Measurements from ENCODE around the gene KRT8.

Gene KRT8

DNA sequence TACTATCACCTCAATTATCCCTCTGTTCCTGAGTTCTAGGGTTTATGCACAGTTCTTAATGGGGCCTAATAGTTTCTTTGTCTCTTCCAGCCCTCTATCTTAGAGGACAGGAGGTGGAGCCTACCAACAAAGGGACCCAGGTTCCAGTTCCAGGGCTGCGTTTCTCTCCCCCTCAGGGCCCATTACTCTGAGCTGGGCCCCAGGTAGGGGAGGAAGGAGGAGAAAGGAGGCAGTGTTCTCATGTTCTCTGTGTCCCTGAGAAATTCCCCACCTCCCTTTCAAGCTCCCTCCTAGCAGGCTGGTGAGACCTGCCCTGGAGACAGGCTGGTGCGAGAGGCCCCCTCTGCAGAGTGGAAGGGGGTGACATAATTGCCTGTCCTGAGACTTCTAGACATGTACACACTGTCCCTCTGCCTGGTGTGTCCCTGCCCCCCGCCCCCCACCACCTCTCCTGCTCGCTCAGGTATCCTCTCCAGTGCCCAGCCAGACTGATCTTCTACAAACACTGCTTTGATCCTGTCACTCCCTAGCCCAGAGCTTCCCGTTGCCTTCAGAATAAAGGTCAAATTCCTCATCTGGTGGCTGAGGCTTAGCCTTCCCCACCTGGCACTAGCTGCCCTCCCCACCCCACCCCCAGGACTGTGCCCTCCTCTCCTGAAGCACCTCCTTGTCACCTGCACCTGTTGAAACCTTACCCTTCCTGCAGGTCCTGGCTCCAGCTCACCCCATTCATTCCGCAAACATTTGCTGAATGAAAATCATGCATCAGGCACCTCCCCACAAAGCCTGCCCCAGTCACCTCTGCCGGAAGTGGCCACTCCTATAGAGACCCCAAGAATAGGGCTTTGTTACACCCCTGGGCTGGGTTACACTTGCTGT, 21.1 kb upstream of the KRT8 start:
- peak; percentile 70 for DNase-seq

DNA sequence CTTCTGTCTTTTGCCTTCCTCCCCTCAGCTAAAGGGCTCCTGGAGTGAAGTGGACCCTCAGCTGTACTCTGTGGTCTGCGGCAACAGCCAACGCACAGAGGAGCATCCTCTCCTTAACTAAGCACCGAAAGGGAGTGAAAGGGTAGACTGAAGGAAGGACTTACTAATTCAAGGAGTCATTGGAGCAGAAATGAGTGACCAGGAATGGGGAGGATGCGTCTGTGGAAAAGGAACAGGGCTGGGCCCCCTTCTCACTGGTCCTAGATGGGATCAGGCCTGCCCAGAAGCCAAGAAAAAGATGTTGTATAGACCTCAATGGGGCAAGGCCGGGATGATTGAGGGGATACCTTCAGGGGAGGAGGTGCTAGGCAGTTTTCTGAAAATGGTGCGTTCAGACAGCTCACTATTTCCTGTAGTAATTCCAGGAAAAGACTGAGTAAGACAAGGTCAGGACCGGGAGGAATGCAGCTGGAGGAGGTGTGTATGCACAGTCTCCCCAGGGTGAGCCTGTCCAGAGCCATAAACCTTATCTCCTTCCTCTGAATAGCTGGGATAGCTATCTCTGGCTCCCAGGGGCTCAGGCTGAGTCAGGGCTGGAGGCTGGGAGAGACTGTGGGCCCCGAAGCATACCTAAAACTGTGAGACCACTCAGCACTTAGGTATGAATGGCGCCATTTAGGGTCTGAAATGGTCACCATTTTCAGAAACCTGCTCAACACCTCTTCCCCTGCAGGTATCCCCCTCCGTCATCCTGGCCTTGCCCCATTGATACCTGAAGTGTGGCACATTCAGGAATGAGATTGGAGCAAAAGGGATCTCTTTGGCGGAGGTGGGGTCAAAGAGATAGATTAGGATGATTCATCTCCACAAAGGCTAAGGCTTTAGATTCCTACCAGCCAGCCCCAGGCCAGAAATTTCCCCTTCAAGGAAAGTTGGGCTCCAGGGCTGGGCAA, 20.2 kb upstream of the KRT8 start:
- no peak for DNase-seq

DNA sequence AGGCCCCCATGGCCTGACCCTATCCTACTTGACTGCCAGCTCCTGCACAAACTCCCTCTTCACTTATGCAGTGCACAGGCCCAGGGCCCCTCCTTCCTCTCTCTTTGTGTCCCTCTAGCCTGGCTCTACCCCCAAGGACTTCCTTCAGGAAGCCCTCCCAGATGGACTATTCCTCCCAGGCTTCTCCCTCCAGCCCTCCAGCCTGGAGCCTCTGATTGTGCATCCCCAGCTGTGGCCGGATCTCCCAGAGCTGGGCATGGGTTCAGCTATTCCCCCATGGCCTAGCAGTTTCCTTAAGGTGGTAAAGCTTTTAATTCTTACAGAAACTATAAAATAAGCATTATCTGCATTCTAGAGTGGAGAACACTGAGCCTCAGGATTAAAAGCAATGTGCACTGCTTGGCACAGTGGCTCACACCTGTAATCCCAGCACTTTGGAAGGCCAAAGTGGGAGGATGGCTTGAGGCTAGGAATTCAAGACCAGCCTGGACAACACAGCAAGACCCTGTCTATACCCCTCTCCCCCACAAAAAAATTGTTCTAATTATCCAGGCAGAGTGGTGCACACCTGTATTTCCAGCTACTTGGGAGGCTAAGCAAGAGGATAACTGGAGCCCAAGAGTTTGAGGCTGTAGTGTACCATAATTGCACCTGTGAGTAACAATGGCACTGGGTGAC, 16.8 kb upstream of the KRT8 start:
- DNase-seq, result no peak

DNA sequence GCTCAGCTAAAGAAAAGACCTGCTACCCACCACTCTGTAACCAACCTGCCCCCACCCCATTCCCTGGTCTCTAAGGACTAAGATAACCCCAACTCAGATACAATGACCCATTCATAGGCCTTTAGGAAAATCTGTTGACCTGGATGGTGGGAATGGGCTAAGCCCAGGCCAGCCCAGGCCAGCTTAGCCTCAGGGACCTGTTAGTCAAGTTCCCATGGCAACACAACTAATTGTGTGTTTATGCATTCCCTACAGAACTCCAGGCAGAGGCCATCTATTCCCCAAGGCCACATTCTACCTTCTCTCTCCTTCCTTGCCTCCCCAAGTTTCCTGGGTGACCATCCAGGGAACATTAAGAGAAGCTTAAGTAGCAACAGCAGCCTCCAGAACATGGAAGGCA, 16.1 kb upstream of the KRT8 start:
- DNase-seq, result no peak

DNA sequence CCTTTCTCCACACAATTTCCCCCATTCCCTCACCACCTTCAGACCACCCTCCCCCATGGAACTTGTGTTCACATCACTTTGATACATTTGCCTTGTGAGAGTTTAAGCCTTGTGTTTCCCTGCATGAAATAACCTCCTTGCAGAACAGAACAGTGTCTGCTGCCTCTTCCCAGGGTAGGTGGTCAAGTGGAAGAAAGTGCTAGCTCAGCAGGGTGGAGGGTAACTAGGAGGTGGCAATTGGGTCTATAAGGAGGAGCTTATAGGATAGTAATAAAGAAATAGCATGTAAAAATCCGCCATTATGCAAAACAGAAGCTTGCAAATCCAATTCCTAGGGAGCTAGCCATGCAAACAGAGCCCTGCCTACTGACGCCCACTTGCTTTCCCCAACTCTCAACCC, 13.9 kb upstream of the KRT8 start:
- DNase-seq, result peak; percentile 27

DNA sequence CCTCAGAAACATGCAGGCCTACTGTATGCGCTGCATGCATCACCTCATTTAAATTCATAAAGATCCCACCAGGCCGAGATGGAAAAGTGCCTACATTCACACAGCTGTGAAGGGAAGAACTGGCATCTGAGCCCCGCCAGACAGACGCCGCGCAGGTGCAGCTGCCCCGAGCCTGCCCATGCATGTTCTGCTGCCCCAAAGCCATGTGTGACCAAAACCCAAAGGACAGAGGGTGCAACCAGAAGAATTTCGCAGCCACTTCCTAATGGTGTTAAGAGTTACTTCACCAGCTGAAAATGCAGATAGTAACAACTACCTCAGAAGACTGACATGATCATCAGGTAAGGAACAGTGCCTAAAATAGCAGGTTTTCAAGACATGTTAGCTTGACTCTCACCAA, 13.5 kb upstream of the KRT8 start:
- peak; percentile 70 for DNase-seq

DNA sequence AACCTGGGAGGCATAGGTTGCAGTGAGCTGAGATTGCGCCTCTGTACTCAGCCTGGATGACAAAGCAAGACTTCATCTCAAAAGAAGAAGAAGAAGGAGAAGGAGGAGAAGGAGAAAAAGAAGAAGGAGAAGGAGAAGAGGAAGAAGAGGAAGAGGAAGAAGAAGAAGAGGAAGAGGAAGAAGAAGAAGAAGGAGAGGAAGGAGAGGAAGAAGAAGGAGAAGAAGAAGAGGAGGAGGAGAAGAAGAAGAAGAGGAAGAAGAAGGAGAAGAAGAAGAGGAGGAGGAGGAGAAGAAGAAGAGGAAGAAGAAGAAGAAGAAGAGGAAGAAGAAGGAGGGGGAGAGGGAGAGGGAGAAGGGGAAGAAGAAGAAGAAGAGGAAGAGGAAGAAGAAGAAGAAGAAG, 12.9 kb upstream of the KRT8 start:
- DNase-seq, result no peak

DNA sequence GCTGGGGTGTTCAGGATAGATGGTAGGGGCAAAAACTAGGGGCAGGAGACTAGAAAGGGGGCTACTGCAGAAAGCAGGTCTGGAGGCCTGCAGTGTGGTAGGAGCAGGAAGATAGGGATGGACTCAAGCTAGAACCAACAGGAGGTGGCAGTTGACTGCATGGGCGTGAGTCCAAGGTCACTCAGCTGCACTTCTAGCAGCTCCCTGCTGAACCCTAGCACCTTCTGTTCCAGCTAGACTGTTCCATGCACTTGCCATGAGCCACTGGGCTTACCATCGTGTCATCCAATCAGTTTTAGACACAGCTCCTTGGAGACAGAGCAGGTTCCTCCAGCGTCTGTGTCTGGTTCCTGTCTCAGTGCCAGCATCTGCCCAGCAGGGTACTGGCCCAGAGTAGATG, 11.3 kb upstream of the KRT8 start:
- no peak for DNase-seq

DNA sequence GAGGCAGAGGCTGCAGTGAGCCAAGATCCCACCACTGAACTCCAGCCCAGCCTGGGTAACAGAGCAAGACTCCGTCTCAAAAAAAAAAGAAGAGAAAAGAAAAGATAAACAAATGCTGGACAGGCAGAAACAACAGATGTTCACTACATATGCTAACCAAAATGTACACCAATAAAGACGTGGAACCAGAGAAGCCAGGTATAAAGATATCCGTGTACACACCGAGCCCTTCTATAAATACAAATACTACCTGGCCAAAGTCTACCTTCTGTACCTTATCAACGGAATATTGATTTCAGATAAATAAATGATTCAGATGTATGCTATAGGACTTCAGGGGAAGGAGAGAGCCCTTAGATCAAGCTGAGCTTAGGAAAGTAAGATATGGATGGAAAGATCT, 10.8 kb upstream of the KRT8 start:
- DNase-seq, result no peak

DNA sequence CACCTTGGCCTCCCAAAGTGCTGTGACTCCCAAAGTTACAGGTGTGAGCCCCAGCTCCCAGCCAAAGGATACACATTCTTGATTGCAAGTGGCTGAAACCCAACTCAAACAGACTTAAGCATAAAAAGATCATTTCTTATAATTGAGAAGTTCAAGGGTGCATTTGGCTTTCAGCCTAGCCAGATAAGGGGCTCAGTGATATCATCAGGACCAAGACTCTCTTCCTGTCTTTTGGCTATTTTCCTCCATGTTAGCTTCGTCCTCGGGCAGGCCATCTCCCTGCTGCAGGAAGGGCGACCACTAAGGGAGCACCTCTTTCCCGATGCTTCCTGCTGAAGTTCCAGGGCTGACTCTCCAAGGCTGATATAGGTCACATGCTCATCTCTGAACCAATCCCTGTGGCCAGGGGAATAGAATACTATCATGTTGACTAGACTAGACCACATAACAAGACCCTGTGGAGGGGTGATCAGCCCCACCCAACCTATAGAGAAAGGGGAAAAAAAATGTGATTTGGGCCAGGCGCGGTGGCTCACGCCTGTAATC, 9.8 kb upstream of the KRT8 start:
- no peak for DNase-seq

DNA sequence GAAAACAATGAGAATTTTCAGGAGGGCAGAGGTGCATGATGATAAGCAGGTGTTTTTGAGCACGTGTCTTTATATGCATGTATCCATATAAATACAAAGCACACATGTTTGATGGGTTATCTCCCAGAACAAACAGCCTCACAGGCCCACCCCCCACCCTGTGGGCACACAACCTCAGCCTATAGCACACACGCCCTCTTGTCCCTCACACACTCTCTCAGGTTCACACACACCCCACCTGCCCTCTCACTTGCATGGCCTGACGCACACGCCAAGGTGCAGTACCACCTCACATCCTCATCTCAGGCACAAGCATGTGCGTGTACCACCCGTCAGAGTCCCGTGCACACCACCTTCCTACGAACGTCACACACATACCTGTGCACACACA, 8.6 kb upstream of the KRT8 start:
- peak; percentile 57 for DNase-seq

DNA sequence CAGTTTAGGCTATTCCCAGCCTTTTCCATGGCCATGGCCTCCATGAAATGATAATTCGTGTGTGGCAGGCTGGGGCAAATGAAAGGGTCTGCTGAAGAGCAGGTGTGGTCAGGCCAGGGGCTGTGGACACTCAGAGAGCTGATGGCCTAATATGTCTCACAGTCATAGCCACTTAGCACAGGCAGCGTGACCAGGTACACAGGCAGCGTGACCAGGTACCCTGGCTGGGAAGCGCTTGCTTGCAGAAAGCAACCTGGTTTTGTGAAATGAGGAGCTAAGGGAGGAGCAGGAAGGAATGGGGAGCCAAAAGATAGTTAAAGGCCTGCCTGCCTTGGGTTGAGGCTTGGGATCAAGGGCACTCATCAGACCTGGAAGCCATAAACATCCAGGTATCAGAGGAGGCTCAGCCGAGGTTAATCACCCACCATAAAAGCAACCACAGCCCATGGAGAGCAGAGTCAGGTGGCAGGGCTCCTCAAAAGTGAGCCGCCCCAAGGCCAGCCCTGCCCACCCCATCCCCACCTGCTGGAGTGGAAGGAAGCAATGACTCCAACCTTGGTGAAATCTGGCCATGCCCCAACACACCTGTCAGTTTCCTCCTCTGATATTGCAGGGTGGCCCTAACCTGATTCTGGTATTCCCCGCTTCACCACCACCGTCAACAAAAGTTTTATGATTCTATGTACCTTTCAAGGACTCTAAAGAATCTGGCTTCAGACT, 8.0 kb upstream of the KRT8 start:
- peak; percentile 91 for DNase-seq

DNA sequence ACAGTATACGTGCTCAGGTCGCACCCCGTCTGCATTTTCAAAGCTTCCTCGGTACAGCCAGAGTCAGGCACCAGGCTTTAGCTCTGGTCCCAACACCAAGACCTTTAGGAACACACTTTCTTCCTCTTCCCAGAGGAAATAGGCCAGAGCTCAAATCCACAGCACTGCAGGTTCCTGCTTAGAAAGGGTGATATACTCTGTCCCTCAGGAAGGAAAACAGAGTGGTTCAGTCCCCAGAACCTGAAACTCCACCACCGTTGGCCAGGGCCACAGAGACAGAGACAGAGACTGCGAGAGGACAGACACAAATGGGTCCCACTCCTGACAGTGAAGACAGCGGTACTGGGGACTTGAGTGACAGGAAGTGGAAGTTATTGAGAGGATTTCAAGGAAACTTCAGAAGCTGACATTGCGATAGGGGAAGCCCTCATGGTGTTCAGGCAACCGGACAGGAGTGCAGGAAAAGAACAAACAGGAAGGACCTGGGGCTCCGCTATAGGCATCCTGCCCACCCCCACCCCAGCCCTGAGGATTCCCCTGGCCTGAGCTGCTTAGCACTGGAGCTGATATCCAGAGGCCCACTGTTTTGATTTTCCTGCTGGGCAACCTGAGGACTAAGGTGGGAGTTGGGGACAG, 5.5 kb upstream of the KRT8 start:
- no peak for DNase-seq

DNA sequence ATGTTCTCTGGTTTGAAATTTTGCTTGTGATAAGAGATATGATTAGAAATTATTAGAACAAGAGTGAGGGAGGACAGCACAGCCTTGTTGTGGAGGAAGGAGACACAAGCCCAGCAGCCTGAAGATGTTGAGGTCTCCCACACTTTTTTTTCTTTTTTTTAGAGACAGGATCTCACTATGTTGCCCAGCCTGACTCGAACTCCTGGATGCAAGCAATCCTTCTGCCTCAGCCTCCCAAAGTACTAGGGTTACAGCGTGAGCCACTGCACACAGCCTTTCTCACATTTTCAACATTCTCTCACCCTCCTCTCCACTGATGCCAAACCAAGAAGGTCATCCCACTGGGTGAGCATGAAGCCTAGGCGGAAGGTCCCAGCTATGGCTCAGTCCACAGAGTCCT, 4.9 kb upstream of the KRT8 start:
- DNase-seq, result no peak

DNA sequence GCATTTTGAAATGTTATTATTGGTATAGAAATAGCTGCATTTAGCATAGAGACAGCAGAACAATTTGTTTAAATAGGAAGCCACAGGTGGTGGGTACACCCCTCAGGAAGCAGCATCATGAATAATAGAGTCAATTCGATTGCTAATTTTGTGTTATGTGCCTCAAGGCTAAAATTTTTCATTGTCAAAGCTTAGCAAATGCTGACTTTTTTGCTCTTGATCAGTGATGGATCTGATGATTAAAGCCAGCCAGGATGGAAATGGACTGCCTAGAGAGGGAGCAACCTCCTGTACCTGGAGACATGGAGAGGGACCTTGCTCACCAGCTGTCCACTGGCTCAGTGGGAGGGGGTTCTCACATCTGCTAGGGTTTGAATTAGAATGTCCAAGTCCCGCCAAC, 4.5 kb upstream of the KRT8 start:
- no peak for DNase-seq

DNA sequence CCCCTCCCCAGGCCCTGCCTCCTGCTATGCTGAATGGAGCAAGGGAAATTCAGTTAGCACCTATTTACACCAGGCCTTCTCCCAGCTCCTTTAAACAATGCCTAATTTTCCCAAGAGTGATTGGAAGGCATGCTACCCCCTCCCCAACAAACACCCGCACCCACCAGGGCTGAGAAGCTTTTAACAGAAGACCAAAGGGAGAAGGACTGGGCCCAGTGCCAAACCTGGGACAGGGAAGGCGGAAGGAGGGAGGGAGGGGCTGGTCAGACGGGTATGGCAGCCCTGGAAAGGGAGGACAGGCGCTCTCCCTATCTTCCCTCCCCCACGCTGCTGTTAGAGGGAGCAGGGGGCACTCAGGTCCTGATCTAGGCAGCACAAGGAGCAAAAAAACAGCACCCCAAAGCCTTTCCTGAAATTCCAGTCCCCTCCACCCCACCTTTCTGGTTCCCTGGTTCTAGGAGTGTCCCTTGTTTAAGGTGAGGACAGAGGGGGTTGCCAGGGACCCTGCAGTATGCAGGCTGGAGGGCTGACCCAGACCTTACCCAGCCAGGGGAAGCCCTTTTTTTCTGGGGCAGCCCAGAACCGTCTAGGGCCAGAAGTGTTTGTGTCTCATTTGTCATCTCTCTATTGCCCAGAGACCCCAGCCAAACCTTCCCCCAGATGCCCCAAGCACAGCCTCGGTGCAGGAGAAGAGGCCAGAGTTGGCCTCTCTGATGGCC, 2.4 kb upstream of the KRT8 start:
- no peak for DNase-seq

DNA sequence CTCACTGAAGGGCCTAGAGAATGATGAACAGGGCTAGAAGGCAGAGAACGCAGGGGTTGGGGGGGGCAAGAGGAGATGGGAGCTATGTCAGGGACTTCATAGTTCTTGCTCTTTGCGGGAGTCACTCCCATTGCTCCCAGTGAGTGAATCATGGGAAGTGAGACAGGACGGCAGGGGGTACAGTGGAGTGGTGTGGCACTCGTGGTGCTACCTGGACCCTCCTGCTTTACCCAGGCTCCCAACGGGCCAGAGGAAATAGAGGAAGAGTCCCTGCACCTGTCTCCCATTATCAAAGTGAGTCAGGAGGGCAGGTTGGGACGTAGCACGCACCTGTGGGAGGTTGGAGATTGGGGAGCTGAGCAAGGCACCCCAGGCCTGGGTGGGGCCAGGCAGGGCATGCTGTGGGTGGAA, 1.3 kb upstream of the KRT8 start:
- DNase-seq, result no peak

DNA sequence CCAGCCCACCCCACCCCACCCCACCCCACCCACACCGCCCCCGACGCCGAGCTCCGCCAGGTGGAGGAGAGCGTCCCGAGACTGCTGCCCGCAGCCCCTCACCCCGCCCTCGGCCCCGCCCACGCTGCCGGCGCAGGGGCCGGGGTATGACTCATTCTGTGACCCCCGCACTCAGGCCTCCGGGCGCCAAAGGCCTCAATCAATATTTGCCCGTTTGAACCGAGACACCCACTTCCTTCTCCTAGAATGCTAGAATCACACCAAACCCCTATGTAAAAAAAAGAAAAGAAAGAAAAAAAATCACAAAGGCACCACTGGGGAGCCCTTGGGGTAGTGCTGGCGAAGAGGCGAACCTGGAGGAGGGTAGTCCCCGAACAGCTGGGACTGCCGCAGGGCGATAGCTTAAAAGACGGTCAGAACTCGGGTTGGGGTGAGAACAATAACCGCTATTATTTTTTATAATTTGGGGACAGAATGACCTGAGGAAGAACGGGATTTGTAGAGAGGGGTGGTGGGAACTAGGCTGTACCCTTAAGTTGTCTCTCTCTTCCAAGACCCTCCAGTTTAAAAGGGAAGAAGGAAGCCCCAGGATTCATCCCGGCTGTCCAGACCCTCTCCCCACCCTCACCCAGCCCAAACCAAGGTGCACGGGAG, 894 bp downstream of the KRT8 start:
- DNase-seq, result no peak

DNA sequence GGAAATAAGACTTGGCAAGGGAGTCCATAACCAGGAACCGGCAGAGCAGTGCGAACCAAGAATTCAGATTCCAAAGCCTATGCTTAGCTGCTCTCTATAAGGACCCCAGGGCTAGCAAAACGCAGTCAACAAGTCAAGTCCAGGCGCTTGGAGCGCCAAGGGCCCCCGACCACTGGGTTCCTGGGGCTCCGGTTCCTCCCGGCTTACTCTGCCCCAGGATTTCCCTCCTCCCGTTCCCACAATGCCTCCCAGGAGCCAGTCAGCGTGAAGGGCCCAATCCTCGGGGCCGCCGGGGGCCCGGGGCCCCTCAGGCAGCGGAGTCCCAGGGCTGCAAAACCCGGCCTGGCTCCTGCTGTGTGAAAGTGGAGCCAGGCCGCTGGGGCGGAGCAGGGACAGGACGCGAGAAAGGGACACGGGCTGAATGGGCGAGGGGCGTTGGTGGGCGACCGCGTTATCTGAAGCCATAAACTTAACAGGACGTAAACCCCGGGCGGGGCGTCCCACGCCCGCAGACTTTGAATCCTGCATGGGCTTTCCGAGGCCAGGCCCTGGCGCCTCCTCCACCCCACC, 1.5 kb downstream of the KRT8 start:
- DNase-seq, result no peak

Measured in RPMI8226 (cell line).